H9 (cell line): ENCODE results near the gene HBP1. TPM values are rescaled to one million over a fixed set of nuclear protein-coding genes. Genes with fewer than 3 reads are reported as not detected.

Experiments used
- DNase-seq: peaks from one replicate; pipeline ENCODE4 v3.0.0-alpha.2; 2017
- H2AFZ ChIP-seq: one replicate; pipeline ENCODE4 v1.6.1; 2013; ENCODE audit warnings: mild to moderate bottlenecking, low read length, control low read depth, moderate library complexity
- H2AK5ac ChIP-seq: 2 replicates; pipeline ENCODE4 v1.6.1; 2013; ENCODE audit warnings: low read length, control low read depth, mixed read lengths; ENCODE audit not compliant: insufficient read length
- H2BK120ac ChIP-seq: one replicate; pipeline ENCODE4 v1.6.1; 2013; ENCODE audit warnings: low read depth, mild to moderate bottlenecking, low read length, control low read depth, inconsistent platforms; ENCODE audit not compliant: poor library complexity, severe bottlenecking
- H2BK12ac ChIP-seq: 2 replicates; pipeline ENCODE4 v1.6.1; 2013; ENCODE audit warnings: low read length, control low read depth, mixed read lengths, low read depth; ENCODE audit not compliant: insufficient read length
- H2BK15ac ChIP-seq: 2 replicates; pipeline ENCODE4 v1.6.1; 2013; ENCODE audit warnings: low read depth, low read length, control low read depth
- H2BK20ac ChIP-seq: one replicate; pipeline ENCODE4 v1.6.1; 2013; ENCODE audit warnings: low read depth, mild to moderate bottlenecking, low read length, control low read depth, inconsistent platforms; ENCODE audit not compliant: poor library complexity, severe bottlenecking
- H2BK5ac ChIP-seq: 2 replicates; pipeline ENCODE4 v1.6.1; 2013; ENCODE audit warnings: low read length, control low read depth, mixed read lengths; ENCODE audit not compliant: insufficient read length
- H3K14ac ChIP-seq: 2 replicates; pipeline ENCODE4 v1.6.1; 2013; ENCODE audit warnings: low read length, control low read depth; ENCODE audit not compliant: insufficient read depth
- H3K18ac ChIP-seq: 2 replicates; pipeline ENCODE4 v1.6.1; 2013; ENCODE audit warnings: low read depth, mild to moderate bottlenecking, mixed read lengths, low read length, control low read depth; ENCODE audit not compliant: insufficient read length
- H3K23ac ChIP-seq: 2 replicates; pipeline ENCODE4 v1.6.1; 2013; ENCODE audit warnings: low read length, control low read depth, mixed read lengths, low read depth; ENCODE audit not compliant: insufficient read length
- H3K23me2 ChIP-seq: 2 replicates; pipeline ENCODE4 v1.6.1; 2013; ENCODE audit warnings: low read depth, mild to moderate bottlenecking, mixed read lengths, low read length, control low read depth; ENCODE audit not compliant: insufficient read length, poor library complexity, severe bottlenecking
- H3K27ac ChIP-seq: 2 replicates; pipeline ENCODE4 v1.5.1; 2013; ENCODE audit warnings: low read length, control low read depth, mixed read lengths, low read depth; ENCODE audit not compliant: insufficient read length
- H3K27me3 ChIP-seq: 2 replicates; pipeline ENCODE4 v1.6.1; 2013; ENCODE audit warnings: low read length, control low read depth, inconsistent platforms; ENCODE audit not compliant: insufficient read depth
- H3K4ac ChIP-seq: 2 replicates; pipeline ENCODE4 v1.6.1; 2013; ENCODE audit warnings: low read depth, mild to moderate bottlenecking, control low read depth, inconsistent platforms, low read length, moderate library complexity
- H3K4me1 ChIP-seq: 2 replicates; pipeline ENCODE4 v1.6.1; 2013; ENCODE audit warnings: low read length, control low read depth, inconsistent platforms; ENCODE audit not compliant: insufficient read depth
- H3K4me2 ChIP-seq: 2 replicates; pipeline ENCODE4 v1.6.1; 2013; ENCODE audit warnings: low read length, control low read depth, mixed read lengths; ENCODE audit not compliant: insufficient read length, insufficient read depth
- H3K56ac ChIP-seq: 2 replicates; pipeline ENCODE4 v1.6.1; 2013; ENCODE audit warnings: low read depth, mild to moderate bottlenecking, mixed read lengths, low read length, control low read depth; ENCODE audit not compliant: insufficient read length
- H3K79me1 ChIP-seq: 2 replicates; pipeline ENCODE4 v1.6.1; 2013; ENCODE audit warnings: low read depth, mild to moderate bottlenecking, moderate library complexity, low read length, control low read depth, inconsistent platforms; ENCODE audit not compliant: insufficient read depth, poor library complexity, severe bottlenecking
- H3K79me2 ChIP-seq: 2 replicates; pipeline ENCODE4 v1.6.1; 2013; ENCODE audit warnings: low read length, control low read depth, inconsistent platforms; ENCODE audit not compliant: insufficient read depth
- H3K9ac ChIP-seq: 2 replicates; pipeline ENCODE4 v1.6.1; 2013; ENCODE audit warnings: low read length, control low read depth, mixed read lengths; ENCODE audit not compliant: insufficient read length; ENCODE audit errors: extremely low read depth
- H3K9me3 ChIP-seq: one replicate; pipeline ENCODE4 v1.6.1; 2013; ENCODE audit warnings: low read depth, low read length, inconsistent platforms; ENCODE audit not compliant: control insufficient read depth
- H3T11ph ChIP-seq: one replicate; pipeline ENCODE4 v1.6.1; 2013; ENCODE audit warnings: mild to moderate bottlenecking, low read length, control low read depth, inconsistent platforms
- H4K20me1 ChIP-seq: one replicate; pipeline ENCODE4 v1.6.1; 2013; ENCODE audit not compliant: control insufficient read depth, insufficient read length, insufficient read depth
- H4K5ac ChIP-seq: 2 replicates; pipeline ENCODE4 v1.6.1; 2013; ENCODE audit warnings: low read depth, mild to moderate bottlenecking, mixed read lengths, low read length, control low read depth; ENCODE audit not compliant: insufficient read length
- H4K8ac ChIP-seq: replicated peaks from 2 replicates; pipeline ENCODE4 v1.6.1; 2013; ENCODE audit warnings: low read length, control low read depth, mixed read lengths, low read depth; ENCODE audit not compliant: insufficient read length
- H4K91ac ChIP-seq: 2 replicates; pipeline ENCODE4 v1.6.1; 2013; ENCODE audit warnings: low read depth, mild to moderate bottlenecking, moderate library complexity, mixed read lengths, low read length, control low read depth; ENCODE audit not compliant: insufficient read length
- H3K27ac Mint-ChIP-seq, 3 experiments: 2 replicates in 2 of 3; 3 replicates in 1 of 3; pipeline ENCODE4 v1.8.0; 2020 to 2021; ENCODE audit warnings: mixed read lengths in 3 of 3, mild to moderate bottlenecking in 1 of 3, moderate library complexity in 1 of 3
- H3K27me3 Mint-ChIP-seq: 2 replicates; pipeline ENCODE4 v1.8.0; 2021; ENCODE audit warnings: low read depth, mild to moderate bottlenecking, moderate library complexity, mixed read lengths
- H3K36me3 Mint-ChIP-seq, 3 experiments: 2 replicates in 2 of 3; 3 replicates in 1 of 3; pipeline ENCODE4 v1.8.0; 2020 to 2021; ENCODE audit warnings: low read depth in 3 of 3, mixed read lengths in 3 of 3; ENCODE audit not compliant: insufficient read depth in 1 of 3
- H3K4me1 Mint-ChIP-seq, 2 experiments: 2 replicates each; pipeline ENCODE4 v1.8.0; 2020; ENCODE audit warnings: mixed read lengths in 2 of 2
- H3K4me3 Mint-ChIP-seq, 2 experiments: 2 replicates in 1 of 2; 3 replicates in 1 of 2; pipeline ENCODE4 v1.8.0; 2020 to 2021; ENCODE audit warnings: mild to moderate bottlenecking in 2 of 2, mixed read lengths in 2 of 2, moderate library complexity in 1 of 2
- H3K9me3 Mint-ChIP-seq, 2 experiments: 2 replicates in 1 of 2; 3 replicates in 1 of 2; pipeline ENCODE4 v1.8.0; 2020; ENCODE audit warnings: mild to moderate bottlenecking in 2 of 2, mixed read lengths in 2 of 2, moderate library complexity in 1 of 2
- CTCF ChIP-seq: fragments of 200-600 bp; sonication (generic); conservative IDR thresholded peaks from 3 replicates; pipeline ENCODE4 v1.8.0; 2021; ENCODE audit warnings: antibody characterized with exemption, mild to moderate bottlenecking
- WGBS: extraction: QIAGEN DNeasy Blood & Tissue Kit; methylation state at CpG from one replicate; pipeline ENCODE4 v1.1.7; 2013; ENCODE audit warnings: missing lambda C conversion rate, low lambda C conversion rate, mixed read lengths; ENCODE audit not compliant: insufficient read length; ENCODE audit errors: extremely low coverage; 5-methylcytosine and 5-hydroxymethylcytosine counted together
- total RNA-seq: library from RNA; stranded (reverse); gene quantifications from 2 replicates; pipeline ENCODE4 v1.2.1, GENCODE V29; 2021

HBP1 gene
- total RNA-seq, 1 experiment from 2014 or later = 27.6 TPM

- no peaks in the 10 kb centered on the region for H3K27me3 Mint-ChIP-seq
- 0 out of 2 replicates have a peak overlapping the region, but pooled peaks have one; percentile 60 for H2BK15ac ChIP-seq
- H2BK20ac ChIP-seq = no peak overlapping the region
- no CpG with 5 or more reads among the region's 4 CpGs for WGBS
- no peak overlapping the region for H2BK5ac ChIP-seq
- H2AK5ac ChIP-seq = no peak overlapping the region
- no peak overlapping the region for H4K8ac ChIP-seq
- H3K36me3 Mint-ChIP-seq = peaks cover 0 to 17% (median 0%) of the 10 kb centered on the region in 3 experiments; a peak in 1 of 7 replicates
- H2AFZ ChIP-seq = no peak overlapping the region
- peaks cover 15 to 16% of the 10 kb centered on the region in 2 experiments for H3K4me1 Mint-ChIP-seq
- no peak overlapping the region for H3K18ac ChIP-seq
- H2BK120ac ChIP-seq = no peak overlapping the region
- no peak overlapping the region for H4K91ac ChIP-seq
- 0 out of 3 replicates have a peak, but pooled peaks have one; percentile 13 for TF ChIP-seq CTCF
- H3K4ac ChIP-seq = no peak overlapping the region
- no peak overlapping the region for H3K4me2 ChIP-seq
- H3K79me2 ChIP-seq = no peaks in the 10 kb centered on the region
- no peak overlapping the region for H3K27ac ChIP-seq
- no peak overlapping the region for H3T11ph ChIP-seq
- no peak for DNase-seq
- no peaks in the 10 kb centered on the region for H3K23me2 ChIP-seq
- H3K9ac ChIP-seq = peak overlapping the region; percentile 4
- no peaks in the 10 kb centered on the region for H3K9me3 Mint-ChIP-seq
- no peak overlapping the region for H3K56ac ChIP-seq
- H4K20me1 ChIP-seq = no peaks in the 10 kb centered on the region
- H4K5ac ChIP-seq = no peak overlapping the region
- no peak overlapping the region for H3K14ac ChIP-seq
- peaks cover 5% of the 10 kb centered on the region; the same call in 1 of the 2 replicates for H3K4me1 ChIP-seq
- peak overlapping the region in 1 of 3 experiments; percentile 31; a peak in 2 of 7 replicates for H3K27ac Mint-ChIP-seq
- no peaks in the 10 kb centered on the region for H3K79me1 ChIP-seq
- H2BK12ac ChIP-seq = no peak overlapping the region
- no peaks in the 10 kb centered on the region for H3K9me3 ChIP-seq
- H3K23ac ChIP-seq = no peak overlapping the region
- H3K4me3 Mint-ChIP-seq = no peak overlapping the region
- no peaks in the 10 kb centered on the region for H3K27me3 ChIP-seq
These were observed 64.4 kb downstream of the HBP1 start for GRCh38 chr7:107233174-107233573.
